GM18519 (cell line): ENCODE results near the gene BAHD1.

Experiments used
- ATAC-seq: cut with Tn5 transposase; IDR thresholded peaks from one replicate; pipeline ENCODE4 v1.9.1; 2021; ENCODE audit warnings: mild to moderate bottlenecking, moderate library complexity; ENCODE audit not compliant: unreplicated experiment, low FRiP score

Gene BAHD1

DNA sequence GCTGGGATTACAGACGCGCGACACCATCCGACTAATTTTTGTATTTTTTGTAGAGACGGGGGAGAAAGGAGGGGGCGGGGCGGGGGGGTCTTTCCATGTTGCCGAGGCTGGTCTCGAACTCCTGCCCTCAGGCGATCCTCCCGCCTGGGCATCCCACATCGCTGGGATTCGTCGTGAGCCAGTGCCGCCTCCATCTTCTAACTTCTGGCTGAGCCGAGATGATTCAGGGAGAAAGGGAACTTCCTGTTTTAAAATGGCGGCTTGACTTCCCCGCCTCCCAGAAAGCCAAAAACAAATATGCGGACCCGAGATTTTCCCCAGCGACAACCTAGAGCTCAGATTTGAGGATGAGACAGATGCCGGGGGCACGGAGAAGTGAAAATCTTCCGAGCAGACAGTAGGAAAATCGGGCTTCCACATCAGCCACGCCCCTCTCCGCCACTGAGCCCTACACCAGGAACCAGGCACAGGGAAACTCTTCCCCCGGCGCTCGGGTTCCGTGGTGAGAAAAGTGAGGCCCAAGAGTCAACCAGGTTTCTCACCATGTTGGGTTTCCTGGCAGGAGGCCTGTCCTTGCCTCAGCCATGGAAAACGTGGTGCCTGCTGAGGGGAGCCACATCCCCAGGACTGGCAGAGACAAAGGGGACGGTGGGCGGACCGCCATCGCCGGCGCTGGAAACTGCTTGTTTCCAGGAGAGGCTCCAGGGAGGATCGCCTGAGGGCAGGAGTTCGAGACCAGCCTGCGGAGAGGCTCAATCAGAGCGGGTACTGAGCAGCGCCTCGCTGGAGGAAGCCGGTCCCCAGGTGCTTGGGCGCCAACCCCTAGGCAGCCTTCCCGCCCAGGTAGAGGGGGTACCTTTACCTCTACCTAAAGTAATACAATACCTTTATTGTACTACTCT is 48.8 kb downstream of the BAHD1 start:
- no peak for ATAC-seq

GRCh38 chr15:40493089-40493840 is 52.5 kb downstream of the BAHD1 start:
- ATAC-seq = no peak

GRCh38 chr15:40495516-40495915 is 54.8 kb downstream of the BAHD1 start:
- ATAC-seq = no peak

DNA sequence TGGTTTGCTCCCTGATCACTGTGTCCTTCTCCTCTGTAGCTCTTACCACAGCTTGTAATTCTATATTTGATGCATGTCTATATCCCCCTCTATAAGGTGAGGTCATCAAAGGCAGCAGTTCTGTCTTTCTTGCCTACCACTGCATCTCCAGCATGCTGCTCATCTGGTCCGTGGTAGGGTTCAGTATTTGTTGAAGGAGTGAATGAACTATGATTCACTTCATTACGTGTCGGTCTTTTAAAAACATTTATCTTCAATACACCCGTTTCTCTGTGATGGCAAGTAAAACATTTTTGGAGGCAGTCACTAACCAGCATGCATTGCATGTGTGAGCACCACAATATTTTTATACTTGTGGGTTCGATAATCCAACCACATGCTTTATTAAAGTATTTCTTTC is 57.7 kb downstream of the BAHD1 start:
- ATAC-seq = no peak

- ATAC-seq = no peak
Observed at GRCh38 chr15:40498891-40499290, 58.1 kb downstream of the BAHD1 start.

DNA sequence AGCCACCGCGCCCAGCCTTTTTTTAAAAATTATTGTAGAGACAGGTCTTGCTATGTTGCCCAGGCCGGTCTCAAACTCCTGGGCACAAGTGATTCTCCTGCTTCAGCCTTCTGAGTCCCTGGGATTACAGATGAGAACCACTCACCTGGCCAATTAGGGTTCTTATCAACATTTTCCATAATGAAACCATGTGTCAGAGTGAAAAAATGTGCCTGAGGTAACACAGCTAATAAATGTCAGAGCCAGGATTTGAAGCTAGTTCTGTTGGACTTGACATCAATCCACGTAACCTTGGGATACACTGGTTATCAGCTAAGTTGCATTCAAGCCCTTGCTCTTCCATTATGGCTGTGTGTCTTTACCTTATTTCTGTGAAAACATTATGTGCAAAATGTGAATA is 59.2 kb downstream of the BAHD1 start:
- no peak for ATAC-seq

- ATAC-seq = no peak
Observed at GRCh38 chr15:40500568-40501330, 60.0 kb downstream of the BAHD1 start.

DNA sequence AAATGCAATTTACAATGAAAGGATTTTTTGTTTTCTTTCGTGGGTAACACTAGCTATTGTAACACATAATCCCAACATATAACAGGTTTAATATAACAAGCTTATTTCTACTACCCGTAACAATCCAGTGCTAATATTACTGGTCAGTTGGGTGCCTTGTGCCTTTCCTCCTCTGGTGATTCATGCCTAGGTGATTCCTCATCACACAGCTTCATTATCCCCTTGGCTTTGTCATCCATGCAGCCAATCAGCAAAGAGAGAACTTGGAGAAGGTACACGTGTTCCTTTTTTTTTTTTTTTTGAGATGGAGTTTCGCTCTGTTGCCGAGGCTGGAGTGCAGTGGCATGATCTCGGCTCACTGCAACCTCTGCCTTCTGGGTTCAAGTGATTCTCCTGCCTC is 60.7 kb downstream of the BAHD1 start:
- no peak for ATAC-seq

GRCh38 chr15:40506964-40507571 is 66.3 kb downstream of the BAHD1 start:
- ATAC-seq = no peak

GRCh38 chr15:40508216-40508615 is 67.5 kb downstream of the BAHD1 start:
- ATAC-seq = no peak

DNA sequence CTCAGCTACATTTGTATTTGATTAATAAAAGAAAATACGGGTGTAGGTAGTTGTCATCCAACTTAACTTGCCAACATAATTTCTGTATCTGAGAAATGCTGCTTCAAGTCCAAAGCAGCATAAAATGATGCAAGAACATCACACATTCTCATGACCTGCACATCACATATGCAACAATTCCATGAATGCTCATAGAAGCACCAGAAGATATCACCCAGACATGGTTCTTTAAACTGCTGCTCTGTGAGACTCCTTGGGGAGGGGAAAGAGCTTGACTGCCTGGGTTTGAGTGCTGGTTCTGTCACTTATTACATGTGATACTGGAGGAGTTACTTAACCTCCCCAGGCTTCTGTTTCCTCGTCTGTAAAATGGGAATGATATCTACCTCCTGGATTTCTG is 69.4 kb downstream of the BAHD1 start:
- no peak for ATAC-seq

GRCh38 chr15:40511093-40511471 is 70.3 kb downstream of the BAHD1 start:
- ATAC-seq = no peak

GRCh38 chr15:40511472-40512133 is 70.8 kb downstream of the BAHD1 start:
- no peak for ATAC-seq

- ATAC-seq = no peak
Observed at GRCh38 chr15:40512440-40512839, 71.7 kb downstream of the BAHD1 start.

GRCh38 chr15:40513609-40514008 is 72.9 kb downstream of the BAHD1 start:
- no peak for ATAC-seq

DNA sequence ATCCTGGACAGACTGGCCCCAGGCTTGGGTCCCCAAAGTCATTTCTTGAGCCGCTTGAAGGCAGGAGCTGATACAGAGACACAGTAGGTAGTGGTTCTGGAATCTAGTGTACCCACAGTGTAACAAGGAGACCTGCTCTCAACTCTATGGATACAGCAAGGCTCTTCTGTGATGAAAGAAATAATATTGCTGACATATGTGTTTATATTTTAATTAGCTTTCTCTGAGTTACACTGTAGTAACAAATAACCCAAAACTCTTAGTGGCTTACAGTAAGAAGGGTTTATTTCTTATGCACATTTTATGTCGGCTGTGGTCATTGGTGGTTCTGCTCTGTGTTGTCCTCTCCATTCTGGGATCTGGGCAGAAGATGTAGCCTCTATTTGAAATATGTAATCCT is 75.6 kb downstream of the BAHD1 start:
- ATAC-seq = no peak
